Panc1 (cell line): ENCODE data around the gene NEGR1. TPM values are rescaled to one million over a fixed set of nuclear protein-coding genes. Genes with fewer than 3 reads are reported as not detected.

Experiments used
- ATAC-seq: fragments of 200-7000 bp; cut with Tn5 transposase; 2 replicates; pipeline ENCODE4 v1.9.1; 2020; ENCODE audit warnings: mild to moderate bottlenecking, moderate library complexity
- BruUV-seq: library from RNA; stranded (reverse); fragments of 400-500 nt; replicated peaks from 2 replicates; lab custom pipeline; 2021; lab: Mats Ljungman, UMichigan
- CTCF ChIA-PET: fragments of 300-600 bp; sonication (Branson Sonifier 250); formaldehyde crosslinking; loops from one replicate; lab custom pipeline; 2022; ENCODE audit warnings: antibody characterized with exemption; lab: Charles Lee
- POLR2A ChIA-PET: fragments of 300-600 bp; sonication (Branson Sonifier 250); formaldehyde crosslinking; loops from one replicate; lab custom pipeline; 2022; ENCODE audit warnings: antibody characterized with exemption; lab: Charles Lee
- DNase-seq: peaks from one replicate; pipeline ENCODE4 v3.0.0-alpha.2; 2010; ENCODE audit warnings: low read depth, low spot score
- H3K27ac ChIP-seq: 2 replicates; pipeline ENCODE4 v1.5.1; 2011; ENCODE audit warnings: mild to moderate bottlenecking, low read length, inconsistent platforms
- H3K27me3 ChIP-seq: fragments of 200-500 bp; sonication (Bioruptor generic); 2 replicates; pipeline ENCODE4 v1.6.0; 2014; ENCODE audit warnings: low read length, inconsistent platforms; ENCODE audit not compliant: control insufficient read depth, insufficient read depth
- H3K36me3 ChIP-seq: fragments of 200-500 bp; sonication (Bioruptor generic); 2 replicates; pipeline ENCODE4 v1.5.1; 2014; ENCODE audit warnings: inconsistent platforms, mild to moderate bottlenecking, low read length, moderate library complexity; ENCODE audit not compliant: control insufficient read depth, insufficient read depth
- H3K4me1 ChIP-seq: 2 replicates; pipeline ENCODE4 v1.5.1; 2011; ENCODE audit warnings: inconsistent platforms, mild to moderate bottlenecking, low read length, moderate library complexity; ENCODE audit not compliant: control insufficient read depth, insufficient read depth
- H3K4me3 ChIP-seq, 2 experiments: 2 replicates each; pipeline ENCODE4 v1.5.1; 2011 to 2012; ENCODE audit warnings: low read depth in 2 of 2, low read length in 2 of 2, mild to moderate bottlenecking in 2 of 2, inconsistent platforms in 1 of 2, moderate library complexity in 1 of 2
- H3K9me3 ChIP-seq: fragments of 200-500 bp; sonication (Bioruptor generic); 2 replicates; pipeline ENCODE4 v1.5.1; 2014; ENCODE audit warnings: low read depth, mild to moderate bottlenecking, inconsistent platforms, low read length, moderate library complexity; ENCODE audit not compliant: control insufficient read depth, insufficient read depth
- POLR2AphosphoS5 ChIP-seq: IDR thresholded peaks from 2 replicates; pipeline ENCODE4 v1.6.1; 2012; ENCODE audit warnings: mild to moderate bottlenecking, low read depth, low read length, moderate library complexity
- SIN3A ChIP-seq: IDR thresholded peaks from 2 replicates; pipeline ENCODE4 v1.6.1; 2012; ENCODE audit warnings: low read depth, mild to moderate bottlenecking, low read length, moderate library complexity, borderline replicate concordance; ENCODE audit not compliant: insufficient read depth
- TCF7L2 ChIP-seq: IDR thresholded peaks from 2 replicates; pipeline ENCODE4 v1.6.1; 2011; ENCODE audit warnings: mild to moderate bottlenecking, low read depth, low read length, inconsistent platforms
- in situ Hi-C: cut with HindIII; loops from 2 replicates; pipeline ENCODE4 v1.10.0; 2016; ENCODE audit warnings: low sequenced_read_pairs, low pct_unique_long_range_greater_than_20kb
- intact Hi-C: fragments of 100-400 bp; cut with micrococcal nuclease; formaldehyde crosslinking; loops from one replicate; pipeline ENCODE4 v1.10.0; 2022; ENCODE audit not compliant: unreplicated experiment
- total RNA-seq: library from RNA; stranded (reverse); gene quantifications from one replicate; pipeline ENCODE4 v1.2.1, GENCODE V29; 2021; ENCODE audit not compliant: unreplicated experiment
- TF ChIP-seq, protein P1 (sequence below), 2 experiments: IDR thresholded peaks; 2 replicates each; pipeline ENCODE4 v1.6.1; 2011 to 2012; ENCODE audit warnings: low read depth in 2 of 2, control low read depth in 1 of 2, low read length in 1 of 2, mild to moderate bottlenecking in 1 of 2, moderate library complexity in 1 of 2; ENCODE audit not compliant: insufficient read depth in 1 of 2
- TF ChIP-seq, protein P2 (sequence below): fragments of 450-650 bp; IDR thresholded peaks from 2 replicates; pipeline ENCODE4 v1.5.1; 2017; ENCODE audit warnings: mild to moderate bottlenecking

Gene NEGR1
- total RNA-seq, 1 experiment from 2014 or later: 2.7 TPM

DNA sequence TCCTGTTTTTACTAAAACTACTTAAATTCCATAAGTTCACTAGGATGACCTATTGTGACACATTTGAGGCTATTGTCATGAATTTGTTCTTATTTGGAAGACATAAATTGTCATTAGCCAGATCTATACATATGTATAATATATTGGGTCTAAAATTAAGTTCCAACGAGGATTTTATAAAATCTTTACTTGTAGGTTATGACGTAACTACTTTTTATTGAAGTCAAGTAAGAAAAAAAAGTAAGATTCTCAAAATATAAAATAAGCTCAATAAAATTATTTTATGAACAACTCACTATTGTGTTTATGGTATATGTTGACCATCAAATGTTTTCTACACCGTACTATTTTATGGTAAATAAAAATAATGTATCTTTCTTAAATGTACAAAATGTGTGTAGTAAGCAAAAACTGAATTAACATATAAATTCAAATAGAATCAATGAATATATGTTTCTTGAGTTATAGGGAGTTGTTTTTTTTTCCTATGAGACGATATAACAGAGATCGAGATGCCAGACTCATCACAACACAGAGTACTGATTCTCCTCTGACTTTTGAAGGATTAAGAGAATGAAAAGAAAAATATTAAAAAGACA is 64.1 kb downstream of the NEGR1 start:
- H3K36me3 ChIP-seq: no peaks in the 10 kb centered on the region
- no peak for DNase-seq
- intact Hi-C loops: no loop called here
- no peak overlapping the region for H3K27ac ChIP-seq
- no peak for ATAC-seq
- no TSS peak for BruUV-seq
- CTCF ChIA-PET: interaction anchor here (0.7 kb wide), 1 partner anchor 12 kb away, joined by 3 read pairs; no protein-coding TSS in a partner anchor
- H3K4me3 ChIP-seq: no peak overlapping the region
- H3K27me3 ChIP-seq: no peaks in the 10 kb centered on the region
- H3K9me3 ChIP-seq: no peaks in the 10 kb centered on the region
- POLR2A ChIA-PET: interaction anchor here (0.6 kb wide), 1 partner anchor 367 kb away, joined by 4 read pairs; no protein-coding TSS in a partner anchor
- in situ Hi-C loops: no loop called here
- no peaks in the 10 kb centered on the region for H3K4me1 ChIP-seq
- TF ChIP-seq, protein P1, sequence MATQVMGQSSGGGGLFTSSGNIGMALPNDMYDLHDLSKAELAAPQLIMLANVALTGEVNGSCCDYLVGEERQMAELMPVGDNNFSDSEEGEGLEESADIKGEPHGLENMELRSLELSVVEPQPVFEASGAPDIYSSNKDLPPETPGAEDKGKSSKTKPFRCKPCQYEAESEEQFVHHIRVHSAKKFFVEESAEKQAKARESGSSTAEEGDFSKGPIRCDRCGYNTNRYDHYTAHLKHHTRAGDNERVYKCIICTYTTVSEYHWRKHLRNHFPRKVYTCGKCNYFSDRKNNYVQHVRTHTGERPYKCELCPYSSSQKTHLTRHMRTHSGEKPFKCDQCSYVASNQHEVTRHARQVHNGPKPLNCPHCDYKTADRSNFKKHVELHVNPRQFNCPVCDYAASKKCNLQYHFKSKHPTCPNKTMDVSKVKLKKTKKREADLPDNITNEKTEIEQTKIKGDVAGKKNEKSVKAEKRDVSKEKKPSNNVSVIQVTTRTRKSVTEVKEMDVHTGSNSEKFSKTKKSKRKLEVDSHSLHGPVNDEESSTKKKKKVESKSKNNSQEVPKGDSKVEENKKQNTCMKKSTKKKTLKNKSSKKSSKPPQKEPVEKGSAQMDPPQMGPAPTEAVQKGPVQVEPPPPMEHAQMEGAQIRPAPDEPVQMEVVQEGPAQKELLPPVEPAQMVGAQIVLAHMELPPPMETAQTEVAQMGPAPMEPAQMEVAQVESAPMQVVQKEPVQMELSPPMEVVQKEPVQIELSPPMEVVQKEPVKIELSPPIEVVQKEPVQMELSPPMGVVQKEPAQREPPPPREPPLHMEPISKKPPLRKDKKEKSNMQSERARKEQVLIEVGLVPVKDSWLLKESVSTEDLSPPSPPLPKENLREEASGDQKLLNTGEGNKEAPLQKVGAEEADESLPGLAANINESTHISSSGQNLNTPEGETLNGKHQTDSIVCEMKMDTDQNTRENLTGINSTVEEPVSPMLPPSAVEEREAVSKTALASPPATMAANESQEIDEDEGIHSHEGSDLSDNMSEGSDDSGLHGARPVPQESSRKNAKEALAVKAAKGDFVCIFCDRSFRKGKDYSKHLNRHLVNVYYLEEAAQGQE (IDR thresholded peaks at IDR 0.05; ENCODE audit: insufficient read depth in 1 of 2, low read depth in 2 of 2, low read length in 1 of 2): no peak
- TF ChIP-seq POLR2AphosphoS5: no peak
- TF ChIP-seq, protein P2, sequence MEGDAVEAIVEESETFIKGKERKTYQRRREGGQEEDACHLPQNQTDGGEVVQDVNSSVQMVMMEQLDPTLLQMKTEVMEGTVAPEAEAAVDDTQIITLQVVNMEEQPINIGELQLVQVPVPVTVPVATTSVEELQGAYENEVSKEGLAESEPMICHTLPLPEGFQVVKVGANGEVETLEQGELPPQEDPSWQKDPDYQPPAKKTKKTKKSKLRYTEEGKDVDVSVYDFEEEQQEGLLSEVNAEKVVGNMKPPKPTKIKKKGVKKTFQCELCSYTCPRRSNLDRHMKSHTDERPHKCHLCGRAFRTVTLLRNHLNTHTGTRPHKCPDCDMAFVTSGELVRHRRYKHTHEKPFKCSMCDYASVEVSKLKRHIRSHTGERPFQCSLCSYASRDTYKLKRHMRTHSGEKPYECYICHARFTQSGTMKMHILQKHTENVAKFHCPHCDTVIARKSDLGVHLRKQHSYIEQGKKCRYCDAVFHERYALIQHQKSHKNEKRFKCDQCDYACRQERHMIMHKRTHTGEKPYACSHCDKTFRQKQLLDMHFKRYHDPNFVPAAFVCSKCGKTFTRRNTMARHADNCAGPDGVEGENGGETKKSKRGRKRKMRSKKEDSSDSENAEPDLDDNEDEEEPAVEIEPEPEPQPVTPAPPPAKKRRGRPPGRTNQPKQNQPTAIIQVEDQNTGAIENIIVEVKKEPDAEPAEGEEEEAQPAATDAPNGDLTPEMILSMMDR: no peak
- no peak for TF ChIP-seq SIN3A
- TF ChIP-seq TCF7L2: no peak

DNA sequence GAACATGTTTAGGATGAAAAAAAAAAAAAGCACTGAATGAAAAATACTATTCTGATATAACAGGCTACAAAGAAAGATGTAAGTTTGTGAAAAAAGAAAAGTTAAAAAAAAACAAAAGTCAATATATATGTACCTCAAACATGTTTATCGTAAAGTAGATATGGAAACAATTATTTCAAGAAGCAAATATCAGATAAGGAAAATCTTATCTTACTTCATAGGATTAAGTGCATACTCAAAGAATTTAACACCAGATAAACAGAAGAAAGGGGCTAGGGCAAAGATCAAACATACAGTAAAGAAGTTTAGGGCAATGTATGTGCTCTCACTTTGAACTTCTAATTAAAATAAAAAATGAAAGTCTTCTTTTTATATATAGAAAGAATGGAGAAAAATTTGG is 75.3 kb downstream of the NEGR1 start:
- TF ChIP-seq POLR2AphosphoS5 (no peak), TCF7L2 (no peak), SIN3A (no peak)
- TF ChIP-seq, protein P1 (IDR thresholded peaks at IDR 0.05; ENCODE audit: insufficient read depth in 1 of 2, low read depth in 2 of 2, low read length in 1 of 2): no peak
- TF ChIP-seq, protein P2: no peak
- DNase-seq (no peak), ATAC-seq (no peak)
- BruUV-seq: no TSS peak
- intact Hi-C loops (no loop called here), in situ Hi-C loops (no loop called here)
- Histone ChIP-seq H3K4me3 (no peak overlapping the region), H3K27ac (no peak overlapping the region), H3K4me1 (no peaks in the 10 kb centered on the region), H3K36me3 (no peaks in the 10 kb centered on the region; the same call in 1 of the 2 replicates), H3K27me3 (no peaks in the 10 kb centered on the region), H3K9me3 (no peaks in the 10 kb centered on the region)
- ChIA-PET CTCF (no interaction called here), POLR2A (no interaction called here)
